NCI-H1092 (cell line): Measurements from ENCODE around the gene FOXL1.
"Not testable (repeated sequence)": the region's sequence is repeated elsewhere in the genome, so short reads cannot be mapped to it uniquely, and the experiment has no call there.

Source experiments
- DNase-seq: peaks from one replicate; lab custom pipeline; 2025; lab: John Stamatoyannopoulos, UW

FOXL1 gene

DNA sequence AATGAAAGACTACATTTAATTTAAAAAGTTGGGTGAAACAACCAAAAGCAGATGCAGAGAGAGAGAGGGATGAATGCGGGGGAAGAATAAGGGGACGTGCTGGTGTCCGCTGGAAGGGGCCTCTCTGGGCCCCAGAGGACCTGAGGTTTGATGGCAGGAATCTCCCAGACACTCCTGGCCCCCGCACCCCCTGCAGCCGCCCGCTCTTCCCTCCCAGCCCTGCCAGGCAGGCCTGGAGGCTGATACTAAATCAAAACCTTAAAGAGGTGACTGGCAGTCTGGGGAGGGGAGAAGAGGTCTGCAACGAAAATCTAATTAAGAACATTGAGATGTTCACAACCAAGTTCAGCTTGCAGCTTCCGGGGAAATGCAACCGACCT lies 2.4 kb downstream of the FOXL1 start:
- no peak for DNase-seq

DNA sequence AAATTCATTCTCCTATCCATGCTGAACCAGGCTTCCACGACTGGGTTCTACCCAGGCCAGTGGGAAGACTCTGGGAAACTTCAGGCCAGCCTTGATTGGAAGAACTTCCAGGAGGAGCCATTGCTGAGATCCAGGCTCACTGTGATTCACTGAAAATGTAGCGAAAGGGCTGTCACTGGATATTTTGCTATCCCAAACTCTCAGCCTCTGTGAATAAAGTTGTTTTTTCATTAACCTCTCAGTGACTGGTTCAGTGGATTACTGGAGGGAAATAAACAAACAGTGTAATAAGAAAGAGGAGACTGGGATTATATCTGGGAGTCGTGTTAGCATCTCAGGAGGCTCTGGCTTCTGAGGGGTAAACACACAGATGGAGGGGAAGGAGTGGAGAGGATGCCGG lies 3.1 kb downstream of the FOXL1 start:
- DNase-seq, result no peak

DNA sequence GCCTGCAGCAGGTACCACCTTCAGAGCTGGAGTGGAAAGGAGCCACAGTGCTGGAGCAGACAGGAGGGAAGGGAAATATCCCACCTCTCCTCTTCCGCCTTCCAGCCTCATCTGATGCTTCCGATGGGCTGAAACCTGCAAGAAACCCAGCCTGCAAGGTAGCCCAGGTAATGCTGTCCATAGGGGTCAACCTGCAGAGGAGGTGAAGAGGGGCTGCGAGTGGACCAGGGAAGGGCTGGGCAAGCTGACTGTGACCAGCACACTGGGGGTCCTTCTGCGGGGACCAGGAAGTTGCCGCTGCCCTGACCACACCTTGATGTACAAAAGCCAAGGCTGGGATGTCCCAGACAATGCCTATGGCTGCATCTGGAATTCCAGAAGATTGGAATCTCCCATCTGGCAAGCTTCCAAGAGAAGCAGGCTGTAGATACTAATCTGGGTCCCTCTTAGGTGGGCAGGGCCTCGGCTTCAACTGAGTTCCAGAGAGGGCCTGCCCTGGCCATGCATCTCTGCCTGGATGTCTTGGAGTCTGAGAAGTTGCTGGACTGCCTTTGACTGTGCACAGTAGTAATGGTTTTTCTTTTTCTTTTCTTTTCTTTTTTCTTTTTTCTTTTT lies 5.8 kb downstream of the FOXL1 start:
- DNase-seq, result no peak

DNA sequence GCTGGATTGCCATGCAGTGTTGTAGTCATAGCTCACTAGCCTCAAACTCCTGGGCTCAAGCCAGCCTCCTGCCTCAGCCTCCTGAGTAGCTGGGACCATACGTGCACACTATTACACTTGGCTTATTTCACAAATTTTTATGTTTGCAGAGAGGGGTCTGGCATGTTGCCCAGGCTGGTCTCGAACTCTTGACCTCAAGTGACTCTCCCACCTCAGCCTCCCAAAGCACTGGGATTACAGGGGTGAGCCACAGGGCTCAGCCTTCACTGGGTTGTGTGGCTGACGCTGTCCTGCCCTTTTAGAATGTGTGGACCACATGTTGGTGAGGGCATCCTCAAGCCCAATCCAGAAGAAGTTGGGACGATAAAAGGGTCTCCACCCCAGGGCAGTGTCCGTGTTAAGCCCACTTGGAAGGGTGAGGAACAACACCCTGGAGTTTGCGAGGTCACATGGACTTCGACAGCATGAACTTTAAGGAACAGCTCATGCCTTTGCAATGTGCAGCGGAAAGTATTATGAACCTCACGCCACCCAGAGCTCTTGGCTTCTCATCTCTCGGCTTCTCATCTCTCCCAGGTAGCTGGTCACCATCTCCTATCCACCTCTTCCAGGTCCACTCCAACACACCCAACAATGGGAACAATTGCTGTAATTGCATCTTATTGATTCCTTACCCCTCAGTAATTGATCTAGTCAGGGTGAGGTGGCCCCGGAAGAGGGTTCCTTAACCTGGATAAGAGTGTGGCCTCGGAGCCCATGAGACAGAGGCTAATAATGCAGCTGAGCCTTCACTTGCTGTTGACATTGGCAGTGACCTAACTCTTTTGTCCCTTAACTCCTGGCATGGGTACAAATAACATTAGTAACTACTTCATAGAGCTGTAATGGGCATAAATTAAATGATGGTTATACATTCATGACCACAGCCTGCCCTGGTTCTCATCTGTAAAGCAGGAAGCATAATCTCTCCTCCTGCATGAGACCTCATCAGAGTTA lies 6.7 kb downstream of the FOXL1 start:
- no peak for DNase-seq

DNA sequence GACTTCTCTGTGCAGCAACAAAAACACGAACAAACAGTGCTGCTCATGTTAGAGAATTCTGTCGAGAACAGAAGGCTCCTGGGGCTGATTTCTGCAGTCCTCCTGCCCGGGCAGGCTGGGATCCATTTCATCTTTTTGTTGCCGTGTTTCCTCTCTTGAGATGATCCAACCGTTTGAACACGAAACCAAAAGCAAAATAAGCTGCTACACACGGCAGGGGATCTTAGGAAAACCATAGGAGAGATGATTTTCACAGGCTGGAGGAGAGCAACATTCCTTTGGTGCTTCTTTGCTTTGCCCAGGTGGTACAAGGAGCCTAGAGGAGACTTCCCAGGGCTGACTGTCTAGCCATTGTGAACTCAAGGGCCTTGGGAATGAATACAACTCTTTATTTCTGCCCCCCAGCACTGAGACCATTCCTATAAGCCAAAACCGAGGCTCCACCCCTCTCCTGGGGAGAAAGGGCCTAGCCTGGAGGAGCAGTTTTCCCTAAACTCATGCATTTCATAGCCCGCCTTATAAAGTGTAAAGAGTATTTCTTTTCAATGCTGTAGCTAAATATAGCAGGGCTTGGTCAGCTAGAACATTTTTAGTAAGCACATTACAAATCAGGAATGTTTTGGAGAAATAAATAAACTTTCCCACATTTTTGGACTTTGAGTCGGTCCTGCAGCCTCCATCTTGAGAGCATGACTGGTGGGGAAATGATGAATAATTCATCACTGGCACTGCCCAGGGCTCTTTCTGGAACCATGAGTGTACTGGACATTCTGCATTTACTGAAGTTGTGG lies 7.7 kb downstream of the FOXL1 start:
- no peak for DNase-seq

DNA sequence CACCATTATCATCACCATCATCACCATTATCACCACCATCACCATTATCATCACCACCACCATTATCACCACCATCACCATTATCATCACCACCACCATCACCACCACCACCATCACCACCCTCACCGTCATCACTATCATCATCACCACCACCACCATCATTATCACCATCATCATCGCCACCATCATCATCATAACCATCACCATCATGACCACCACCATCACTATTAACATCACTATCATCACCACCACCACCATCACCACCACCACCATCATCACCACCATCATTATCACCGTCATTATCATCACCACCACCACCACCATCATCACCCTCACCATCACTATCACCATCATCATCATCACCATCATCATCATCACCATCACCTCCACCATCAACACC lies 9.1 kb downstream of the FOXL1 start:
- no peak for DNase-seq

DNA sequence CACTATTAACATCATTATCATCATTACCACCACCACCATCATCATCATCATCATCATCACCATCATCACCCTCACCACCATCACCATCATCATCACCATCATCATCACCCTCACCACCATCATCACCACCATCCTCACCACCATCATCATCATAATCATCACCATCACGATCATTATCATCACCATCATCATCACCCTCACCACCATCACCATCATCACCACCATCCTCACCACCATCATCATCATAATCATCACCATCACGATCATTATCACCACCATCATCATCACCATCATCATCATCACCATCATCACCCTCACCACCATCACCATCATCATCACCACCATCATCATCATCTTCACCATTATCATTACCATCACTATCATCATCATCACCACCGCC lies 9.6 kb downstream of the FOXL1 start:
- DNase-seq, result not testable (repeated sequence)

DNA sequence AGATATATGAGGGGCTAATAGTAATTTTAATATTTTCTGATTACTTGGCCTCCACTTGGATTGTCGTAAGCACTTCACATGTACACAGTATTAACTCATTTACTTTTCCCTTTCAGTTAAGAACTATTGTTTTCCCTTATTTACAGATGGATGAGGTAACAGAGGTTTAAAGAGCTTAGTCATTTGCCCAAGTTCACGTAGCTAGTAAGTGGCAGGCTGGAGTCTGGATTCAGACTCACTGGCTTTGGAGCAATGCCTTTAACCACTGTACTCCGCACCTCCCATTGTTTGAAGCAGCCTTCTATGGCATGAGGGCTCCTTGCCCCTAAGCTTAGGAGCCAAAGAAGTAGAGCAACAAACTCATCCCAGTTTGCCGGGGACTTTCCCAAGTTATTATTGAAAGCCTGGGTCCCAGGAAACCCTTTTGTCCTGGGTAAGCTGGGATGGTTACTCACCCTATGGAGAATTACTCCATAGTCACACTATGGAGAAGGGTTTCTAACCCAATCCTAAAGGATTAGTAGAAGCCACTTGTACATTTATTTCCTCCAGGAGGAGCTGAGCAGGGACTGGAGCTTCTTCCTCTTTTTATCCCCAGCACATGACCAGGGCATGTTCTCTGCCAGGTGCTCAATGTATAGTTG lies 12.3 kb downstream of the FOXL1 start:
- DNase-seq, result no peak

DNA sequence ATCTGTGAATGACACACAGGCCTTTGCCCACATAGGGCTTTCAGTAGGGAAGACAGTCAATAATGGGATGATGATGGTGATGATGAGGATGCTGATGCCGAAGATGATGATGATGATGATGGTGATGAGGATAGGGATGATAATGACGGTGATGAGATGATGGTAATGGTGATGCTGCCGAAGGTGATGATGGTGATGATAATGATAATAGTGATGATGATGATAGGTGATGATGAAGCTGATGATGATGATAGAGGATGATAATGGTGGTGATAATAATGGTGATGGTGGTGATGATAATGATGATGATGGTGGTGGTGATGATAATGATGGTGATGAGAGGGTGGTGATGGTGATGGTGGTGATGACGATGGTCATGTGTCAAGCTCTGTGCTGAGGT lies 12.9 kb downstream of the FOXL1 start:
- DNase-seq, result no peak

DNA sequence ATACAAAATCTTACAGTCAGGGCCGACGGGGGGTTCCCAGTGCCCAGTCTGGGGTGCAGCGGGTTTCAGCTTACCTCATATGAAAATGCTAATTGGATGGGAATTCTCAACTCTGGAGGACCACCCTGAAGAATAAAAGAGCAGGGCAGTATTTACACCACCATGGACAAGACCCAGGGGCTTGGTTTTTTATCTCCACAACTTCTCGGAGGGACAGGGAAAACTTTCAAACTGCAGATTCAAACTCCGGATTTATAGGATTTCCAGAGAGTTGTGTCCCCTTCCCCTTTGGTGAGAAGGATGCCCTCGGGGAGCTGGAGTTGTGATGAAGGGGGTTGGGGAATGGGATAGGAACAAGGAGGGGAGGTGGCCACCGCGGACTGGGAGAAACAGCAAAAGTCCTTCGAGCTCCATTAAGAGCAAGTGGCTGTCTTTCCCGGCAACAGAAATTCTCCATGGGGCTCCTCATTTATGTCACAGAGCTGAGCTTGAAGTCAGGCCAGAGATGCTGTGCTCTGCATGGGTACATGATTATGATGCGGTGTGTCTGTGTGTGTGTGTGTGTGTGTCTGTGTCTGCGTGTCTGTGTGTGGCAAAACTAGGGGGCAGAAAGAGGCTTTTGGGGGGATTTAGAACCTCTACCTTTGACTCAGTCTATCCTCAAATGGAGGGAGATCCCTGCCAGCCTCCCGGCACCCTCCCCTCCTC lies 15.7 kb downstream of the FOXL1 start:
- no peak for DNase-seq

DNA sequence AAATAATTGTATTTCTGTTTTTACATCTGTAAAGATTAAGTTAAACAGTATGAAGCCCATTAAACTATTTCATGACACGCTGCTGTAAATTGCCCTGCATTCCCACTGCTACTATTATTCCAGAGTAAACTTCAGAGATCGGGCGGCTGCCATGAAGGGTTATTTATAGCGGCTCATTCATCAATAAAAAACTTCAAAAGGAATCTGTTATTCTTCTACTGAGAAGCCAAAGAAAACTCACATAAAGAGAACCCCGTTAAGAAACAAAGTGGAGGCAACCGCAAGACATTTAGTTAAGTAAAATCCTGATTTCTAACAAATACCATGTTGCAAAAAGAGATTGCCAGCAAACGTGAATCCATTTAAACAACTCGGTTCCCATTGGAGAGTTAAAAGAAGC lies 16.4 kb downstream of the FOXL1 start:
- DNase-seq, result no peak

DNA sequence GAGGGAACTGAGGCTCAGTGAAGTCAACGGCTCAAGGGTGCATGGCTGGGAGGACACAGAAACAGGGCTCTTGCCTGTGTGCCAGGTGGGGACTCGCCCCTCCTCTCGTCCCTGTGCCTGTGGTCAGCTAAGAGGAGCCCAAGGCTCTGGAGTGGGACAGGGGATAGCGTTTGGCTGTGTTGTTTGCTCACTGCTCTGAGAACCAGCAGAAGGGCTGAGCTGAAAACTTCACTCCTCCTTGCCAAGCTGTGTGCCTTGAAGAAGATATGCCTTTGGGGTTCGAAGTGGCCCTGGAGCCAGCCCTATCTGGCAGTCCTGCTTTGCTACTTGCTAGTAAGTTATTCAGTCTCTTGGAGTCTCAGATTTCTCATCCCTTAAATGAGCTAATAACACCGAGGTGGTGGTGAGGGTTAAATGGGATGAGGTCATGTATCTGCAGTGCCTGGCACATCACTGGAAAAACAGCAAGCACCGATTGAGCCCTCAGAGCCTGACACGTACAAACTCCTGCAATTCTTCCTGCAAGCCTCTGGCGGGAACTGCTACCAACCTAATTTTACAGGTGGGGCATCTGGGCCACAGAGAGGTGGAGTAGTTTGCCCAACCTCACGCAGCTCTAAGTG lies 17.7 kb downstream of the FOXL1 start:
- DNase-seq, result no peak

DNA sequence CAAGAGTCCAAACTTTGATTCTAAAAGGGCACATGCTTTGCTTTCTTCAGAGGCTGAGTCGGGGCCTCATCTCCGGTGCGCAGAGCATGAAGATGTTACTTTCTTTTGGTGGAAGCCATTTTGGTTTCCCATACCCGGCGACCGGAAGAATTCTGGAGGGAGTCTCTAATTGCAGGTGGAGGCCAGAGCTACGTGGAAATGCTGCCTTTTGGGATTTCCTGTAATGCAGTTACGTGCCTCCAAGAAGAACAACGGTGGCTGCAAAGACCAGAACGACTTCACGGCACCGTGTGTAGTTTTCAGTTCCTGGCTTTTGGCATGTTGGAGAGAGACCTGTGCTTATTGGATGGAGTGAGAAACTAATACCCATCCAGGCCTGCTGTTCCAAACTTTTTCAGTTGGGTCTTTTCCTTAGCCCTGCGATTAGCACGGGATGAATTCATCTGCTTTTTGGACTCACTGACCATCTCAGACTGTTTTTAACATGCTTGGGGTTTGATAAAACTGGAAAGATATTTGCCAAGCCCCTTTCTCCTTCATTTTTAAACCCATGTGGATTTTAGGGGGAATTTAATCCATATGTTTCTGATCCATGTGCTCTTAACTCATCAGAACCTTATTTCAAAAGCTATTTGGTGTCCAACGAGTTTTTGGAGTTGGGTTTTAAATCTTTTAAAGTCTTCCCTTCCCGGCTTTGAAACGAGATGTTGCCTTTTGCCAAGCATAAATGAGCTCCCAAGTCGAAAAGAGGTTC lies 19.0 kb downstream of the FOXL1 start:
- DNase-seq, result no peak

DNA sequence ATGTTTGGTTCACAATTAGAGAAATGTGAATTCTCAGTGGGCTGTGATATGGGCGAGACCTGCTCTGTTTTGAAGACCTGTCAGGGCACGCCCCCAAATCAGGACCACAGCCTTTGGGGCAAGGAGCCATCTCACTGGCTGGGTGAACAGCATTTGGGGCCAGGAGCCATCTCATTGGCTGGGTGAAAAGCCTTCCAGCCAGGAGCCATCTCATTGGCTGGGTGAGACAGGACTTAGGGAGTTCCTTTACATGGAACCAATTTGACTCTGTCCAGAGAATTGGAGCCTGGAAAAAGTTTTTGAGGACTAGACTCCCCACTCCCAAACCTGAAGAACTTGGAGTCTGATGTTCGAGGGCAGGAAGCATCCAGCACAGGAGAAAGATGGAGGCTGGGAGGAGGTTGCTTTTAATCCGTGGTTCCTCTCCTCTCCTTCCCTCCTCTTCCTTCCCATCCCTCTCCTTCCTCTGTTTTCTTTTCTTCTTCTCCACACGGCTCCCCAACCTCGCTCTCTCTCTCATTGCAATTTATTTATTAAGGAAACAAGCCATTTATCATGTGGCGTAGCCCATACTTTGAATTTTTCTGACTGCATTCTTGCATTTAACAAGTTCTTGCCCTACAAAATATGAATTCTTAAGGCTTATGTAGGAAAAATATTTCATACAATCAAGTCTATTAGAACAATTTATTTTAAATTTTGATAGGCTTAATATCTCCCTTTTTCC lies 19.7 kb downstream of the FOXL1 start:
- no peak for DNase-seq

DNA sequence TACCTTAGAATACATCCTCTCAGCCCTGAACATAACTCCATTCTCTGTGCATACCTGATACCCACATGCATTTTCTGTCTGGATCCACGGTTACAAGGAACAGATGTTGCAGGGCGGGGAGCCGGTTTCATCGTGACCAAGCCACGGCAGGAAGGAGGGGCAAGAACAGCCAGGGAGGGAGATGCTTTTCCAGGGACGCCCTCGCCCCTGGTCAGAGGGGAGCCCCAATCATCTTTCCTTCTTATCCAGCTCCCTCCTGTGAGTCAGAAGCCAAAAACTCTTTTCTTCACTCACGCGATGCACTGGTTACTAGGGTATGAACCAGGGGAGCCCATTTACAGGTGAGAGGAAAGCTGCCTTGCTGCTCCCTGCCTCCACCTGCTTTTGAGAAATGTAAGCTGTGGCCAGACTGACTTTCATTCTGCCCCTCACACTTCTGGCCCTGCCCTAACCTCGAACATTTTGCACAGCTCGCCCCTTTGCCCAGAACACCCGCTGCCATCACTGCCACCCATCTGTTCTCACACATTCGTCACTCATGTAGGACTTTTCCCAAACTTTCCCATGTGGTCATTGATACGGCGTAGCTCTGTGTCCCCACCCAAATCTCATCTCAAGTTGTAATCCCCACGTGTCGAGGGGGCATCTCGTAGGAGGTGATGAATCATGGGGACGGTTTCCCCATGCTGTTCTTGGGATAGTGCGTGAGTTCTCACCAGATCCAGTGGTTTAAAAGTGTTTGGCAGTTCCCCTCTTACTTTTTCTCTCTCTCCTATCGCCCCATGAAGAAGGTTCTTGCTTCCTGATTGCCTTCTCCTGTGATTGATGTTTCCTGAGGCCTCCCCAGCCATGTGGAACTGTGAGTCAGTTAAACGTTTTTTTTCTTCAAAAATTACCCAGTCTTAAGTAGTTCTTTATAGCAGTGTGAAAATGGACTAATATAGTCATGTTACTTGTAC lies 20.5 kb downstream of the FOXL1 start:
- no peak for DNase-seq

DNA sequence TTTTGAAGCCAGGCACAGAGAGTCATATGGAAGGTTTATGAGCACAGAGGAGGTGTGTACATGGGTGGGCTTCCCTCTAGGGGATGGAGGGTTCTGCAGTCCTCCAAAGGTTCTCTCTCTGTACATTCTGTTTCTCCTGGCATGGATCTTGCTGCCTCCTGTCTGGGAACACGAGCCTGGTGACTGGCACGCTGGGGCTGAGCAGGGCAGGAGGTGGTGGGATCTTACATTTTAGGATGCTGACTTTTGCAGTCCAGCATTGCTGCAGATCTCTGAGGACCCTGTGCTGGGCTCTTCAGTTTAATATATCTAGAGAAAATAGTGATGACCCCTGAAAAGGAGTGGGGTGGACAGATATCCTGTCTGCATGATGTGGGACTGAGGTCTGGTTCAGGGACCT lies 23.0 kb downstream of the FOXL1 start:
- DNase-seq, result no peak

DNA sequence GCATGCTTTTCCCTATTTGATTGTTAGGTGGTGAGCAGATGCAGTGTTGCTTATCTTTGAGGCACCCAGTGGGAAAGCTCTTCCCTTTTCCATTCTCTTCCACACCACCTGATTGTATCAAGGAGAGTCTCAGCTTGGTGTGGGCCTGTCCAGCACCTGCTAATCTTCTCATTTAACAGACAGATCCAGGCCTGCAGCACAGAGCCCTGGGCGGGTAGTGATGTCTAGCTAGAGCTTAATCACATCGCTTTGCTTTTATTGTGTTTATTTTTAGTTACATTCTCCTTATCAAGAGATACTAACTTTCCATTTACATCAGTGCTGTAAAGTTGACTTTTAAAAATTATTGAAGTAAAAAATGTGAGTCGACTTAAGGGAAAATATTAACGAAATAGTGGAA lies 24.2 kb downstream of the FOXL1 start:
- DNase-seq, result no peak

DNA sequence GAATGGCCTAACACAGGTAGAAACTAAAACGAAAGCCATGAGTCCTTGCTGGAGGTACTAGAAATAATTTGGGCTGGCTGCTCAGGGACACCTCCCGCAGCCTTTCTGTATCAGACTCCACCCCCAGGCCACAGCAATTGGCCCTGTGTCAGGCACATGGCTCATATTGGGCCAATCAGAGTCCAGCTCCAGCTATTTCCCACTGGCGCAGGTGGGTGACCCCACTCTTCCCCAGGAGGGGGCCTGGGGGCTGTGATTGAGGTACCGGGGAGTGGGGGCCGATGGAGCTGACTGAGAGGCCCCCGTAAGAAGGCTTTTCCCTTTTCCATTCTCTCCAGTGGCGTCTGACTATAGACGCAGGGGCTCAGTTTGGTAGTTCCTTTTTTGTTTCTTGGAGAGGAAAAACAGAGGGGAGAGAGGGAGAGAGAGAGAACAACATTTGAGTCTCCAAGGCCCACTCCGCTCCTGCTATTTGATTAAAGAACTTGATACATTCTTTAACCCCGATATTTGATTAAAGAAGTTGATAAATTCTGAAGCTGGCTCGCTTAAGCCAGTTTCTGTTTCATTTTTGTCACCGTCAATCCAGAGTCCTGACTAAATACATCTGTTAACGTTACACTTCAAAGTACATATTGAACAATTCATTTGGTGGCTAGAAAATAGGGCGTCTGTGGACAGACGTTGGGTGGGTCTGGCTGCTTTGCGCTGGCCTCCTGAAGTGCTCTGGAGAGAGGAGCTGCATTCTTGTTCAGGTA lies 26.3 kb downstream of the FOXL1 start:
- DNase-seq, result no peak
